ENCODE results near the gene ATG2A. TPM values are rescaled to one million over a fixed set of nuclear protein-coding genes. Genes with fewer than 3 reads are reported as not detected.
A peak's percentile ranks its signal among the peaks of the same experiment; 100 is the strongest.

Gene ATG2A
- total RNA-seq, 1 donor, result 12.1 TPM

DNA sequence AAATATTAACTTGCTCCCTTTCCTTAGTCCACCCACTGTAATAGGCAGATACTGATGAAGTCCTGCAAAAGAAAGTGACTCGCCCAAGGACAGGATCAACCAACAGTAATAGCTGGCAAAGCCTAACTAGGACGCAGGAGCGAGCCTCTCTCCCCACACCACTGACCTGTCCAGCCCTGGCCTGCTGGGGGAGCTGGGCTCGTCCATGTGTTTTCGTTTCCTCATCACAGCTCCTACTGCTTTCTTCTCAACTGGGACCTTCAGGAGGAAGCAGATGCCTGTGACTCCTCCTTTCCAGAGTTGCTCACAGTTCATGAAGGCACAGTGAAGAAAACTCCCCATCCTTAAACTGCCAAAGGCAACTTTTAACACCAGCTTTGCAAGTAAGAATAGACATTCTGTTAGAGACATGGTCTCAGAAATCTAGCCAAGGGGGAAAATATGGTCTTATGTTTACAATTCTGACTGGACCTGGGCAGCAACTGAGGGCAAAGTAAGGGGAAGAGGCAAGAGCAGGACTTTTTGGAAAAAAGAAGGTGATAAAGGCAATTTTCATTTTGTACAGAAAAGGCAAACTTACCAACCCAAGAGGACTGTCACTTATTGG, 30.3 kb upstream of the ATG2A start:
- peak; percentile 16 for DNase-seq (ENCODE audit: low read depth)

GRCh38 chr11:64936539-64936938, 19.5 kb upstream of the ATG2A start:
- DNase-seq (ENCODE audit: low read depth), result no peak
- TF ChIP-seq, protein P1, sequence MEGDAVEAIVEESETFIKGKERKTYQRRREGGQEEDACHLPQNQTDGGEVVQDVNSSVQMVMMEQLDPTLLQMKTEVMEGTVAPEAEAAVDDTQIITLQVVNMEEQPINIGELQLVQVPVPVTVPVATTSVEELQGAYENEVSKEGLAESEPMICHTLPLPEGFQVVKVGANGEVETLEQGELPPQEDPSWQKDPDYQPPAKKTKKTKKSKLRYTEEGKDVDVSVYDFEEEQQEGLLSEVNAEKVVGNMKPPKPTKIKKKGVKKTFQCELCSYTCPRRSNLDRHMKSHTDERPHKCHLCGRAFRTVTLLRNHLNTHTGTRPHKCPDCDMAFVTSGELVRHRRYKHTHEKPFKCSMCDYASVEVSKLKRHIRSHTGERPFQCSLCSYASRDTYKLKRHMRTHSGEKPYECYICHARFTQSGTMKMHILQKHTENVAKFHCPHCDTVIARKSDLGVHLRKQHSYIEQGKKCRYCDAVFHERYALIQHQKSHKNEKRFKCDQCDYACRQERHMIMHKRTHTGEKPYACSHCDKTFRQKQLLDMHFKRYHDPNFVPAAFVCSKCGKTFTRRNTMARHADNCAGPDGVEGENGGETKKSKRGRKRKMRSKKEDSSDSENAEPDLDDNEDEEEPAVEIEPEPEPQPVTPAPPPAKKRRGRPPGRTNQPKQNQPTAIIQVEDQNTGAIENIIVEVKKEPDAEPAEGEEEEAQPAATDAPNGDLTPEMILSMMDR (IDR thresholded peaks at IDR 0.05; ENCODE audit: insufficient read depth, low read depth, low read length), result no peak
- H3K4me3 ChIP-seq (ENCODE audit: low read depth, low read length), result no peak overlapping the region

More for the DNA sequence above, 30.3 kb upstream of the ATG2A start:
- H3K4me3 ChIP-seq (ENCODE audit: low read depth, low read length), result no peak overlapping the region
- TF ChIP-seq, protein P1 (IDR thresholded peaks at IDR 0.05; ENCODE audit: insufficient read depth, low read depth, low read length), result peak; percentile 28

- DNase-seq (ENCODE audit: low read depth), result peak; percentile 45
- TF ChIP-seq, protein P1 (IDR thresholded peaks at IDR 0.05; ENCODE audit: insufficient read depth, low read depth, low read length), result peak; percentile 17
- H3K4me3 ChIP-seq (ENCODE audit: low read depth, low read length), result no peak within 1 kb of the TSS
Observed at GRCh38 chr11:64935359-64936081, 18.5 kb upstream of the ATG2A start, which contains the start of gene GPHA2. GPHA2 (minus strand) TSS chr11:64935893; CDS start chr11:64935460, 433 bp downstream.

DNA sequence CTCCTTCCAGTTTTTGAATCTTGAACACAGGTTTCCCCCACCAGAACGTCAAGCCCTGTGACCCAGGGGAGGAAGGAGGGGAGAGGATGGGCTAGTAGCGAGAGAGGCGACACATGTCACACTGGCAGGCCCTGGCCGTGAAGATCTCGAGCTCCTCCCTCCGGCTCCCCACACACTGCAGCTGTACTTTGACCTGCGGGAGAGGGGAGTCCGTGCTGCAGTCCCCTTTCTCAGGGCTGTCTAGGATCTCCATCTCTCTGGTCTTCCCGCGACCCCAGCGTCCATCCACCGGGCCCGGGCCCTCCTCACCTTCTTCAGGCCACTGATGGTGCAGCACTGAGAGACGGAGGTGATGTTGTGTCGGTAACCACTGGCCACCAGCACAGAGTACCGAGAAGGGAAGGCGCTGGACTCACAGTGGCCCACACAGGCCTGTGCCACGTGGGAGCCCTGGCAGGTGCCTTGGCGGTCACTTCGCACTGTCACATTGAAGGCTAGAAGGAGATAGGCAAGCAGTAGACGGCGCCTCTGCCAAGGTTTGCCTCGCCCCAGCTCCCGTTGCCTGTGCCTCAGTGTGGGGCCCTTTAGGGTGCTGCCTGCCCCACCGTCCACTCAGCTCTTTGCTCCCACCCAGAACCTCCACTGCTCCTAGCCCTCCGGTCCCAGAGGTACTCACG, 17.8 kb upstream of the ATG2A start:
- H3K4me3 ChIP-seq (ENCODE audit: low read depth, low read length), result no peak overlapping the region
- TF ChIP-seq, protein P1 (IDR thresholded peaks at IDR 0.05; ENCODE audit: insufficient read depth, low read depth, low read length), result no peak
- DNase-seq (ENCODE audit: low read depth), result no peak

DNA sequence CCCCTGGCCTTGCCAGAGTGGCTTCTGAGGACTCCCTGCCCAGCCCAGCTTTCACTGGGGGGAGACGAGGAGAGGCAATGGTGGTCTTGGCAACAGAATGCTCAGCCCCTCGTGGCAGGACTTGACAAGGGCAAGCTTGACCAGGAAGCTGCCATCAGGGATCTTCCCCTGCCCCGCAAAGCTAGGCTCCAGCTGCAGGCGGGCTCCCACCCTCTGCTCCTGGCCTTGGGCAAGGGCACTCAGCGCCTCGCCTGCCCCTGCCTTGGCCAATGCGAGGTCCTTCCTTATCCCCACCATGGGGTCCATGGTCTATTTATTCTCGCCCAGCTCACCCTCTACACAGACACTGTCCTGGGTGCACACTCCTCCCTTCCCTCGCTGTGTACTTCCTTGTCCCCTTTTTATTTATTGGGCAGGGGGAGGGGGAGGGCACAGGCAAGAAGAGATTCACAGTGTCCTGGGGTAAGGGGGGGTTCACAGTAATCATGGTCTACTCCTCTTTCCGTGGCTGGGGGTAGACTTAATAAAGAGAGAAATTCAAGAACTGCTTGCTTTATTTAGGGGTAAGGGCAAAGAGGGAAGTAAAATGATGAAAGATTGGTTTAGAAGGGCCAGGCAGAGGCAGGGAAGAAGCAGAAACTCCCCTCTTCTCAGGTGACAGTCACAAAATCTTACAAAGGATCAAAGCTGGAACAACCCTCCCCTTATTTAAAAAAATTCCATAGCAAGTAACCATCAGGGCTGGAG, 17.1 kb upstream of the ATG2A start:
- no peak overlapping the region for H3K4me3 ChIP-seq (ENCODE audit: low read depth, low read length)
- DNase-seq (ENCODE audit: low read depth), result no peak
- TF ChIP-seq, protein P1 (IDR thresholded peaks at IDR 0.05; ENCODE audit: insufficient read depth, low read depth, low read length), result no peak

- TF ChIP-seq, protein P1 (IDR thresholded peaks at IDR 0.05; ENCODE audit: insufficient read depth, low read depth, low read length), result no peak
- DNase-seq (ENCODE audit: low read depth), result no peak
Observed at GRCh38 chr11:64933213-64933934, 16.4 kb upstream of the ATG2A start.

More at GRCh38 chr11:64933213-64933934, 16.4 kb upstream of the ATG2A start:
- no peak overlapping the region for H3K4me3 ChIP-seq (ENCODE audit: low read depth, low read length)
